Measurements from ENCODE around the gene CAPN15. TPM values are rescaled to one million over a fixed set of nuclear protein-coding genes. Genes with fewer than 3 reads are reported as not detected.

Gene CAPN15
- polyA plus RNA-seq, 2 donors = 28.4 to 47.6 TPM

- 72 to 86% methylated on average over 30 of the region's 30 CpGs for WGBS, 2 donors
These were observed 6.0 kb downstream of the CAPN15 start for GRCh38 chr16:533391-534123.

GRCh38 chr16:534135-534534 lies 6.6 kb downstream of the CAPN15 start:
- no peak overlapping the region for H3K4me3 ChIP-seq (ENCODE audit: low read depth in 1 of 2, low read length in 2 of 2)

More at GRCh38 chr16:533391-534123, 6.0 kb downstream of the CAPN15 start:
- H3K36me3 ChIP-seq (ENCODE audit: control insufficient read depth in 2 of 2, insufficient read depth in 2 of 2, low read length in 1 of 2) = peaks cover 0 to 25% of the 10 kb centered on the region in 2 donors
- H3K27me3 ChIP-seq (ENCODE audit: control insufficient read depth in 1 of 2, insufficient read depth in 2 of 2, low read length in 2 of 2) = no peaks in the 10 kb centered on the region
- no peaks in the 10 kb centered on the region for H3K9me3 ChIP-seq (ENCODE audit: control insufficient read depth in 2 of 2, insufficient read depth in 1 of 2, low read depth in 1 of 2, low read length in 1 of 2)
- H3K4me3 ChIP-seq (ENCODE audit: low read depth in 1 of 2, low read length in 2 of 2) = no peak overlapping the region
- no peak overlapping the region for H3K27ac ChIP-seq (ENCODE audit: low read depth in 2 of 2, low read length in 1 of 2)
- H3K4me1 ChIP-seq (ENCODE audit: control insufficient read depth in 2 of 2, insufficient read depth in 2 of 2, low read length in 1 of 2) = peaks cover 17 to 48% of the 10 kb centered on the region in 2 donors

GRCh38 chr16:534856-535445 lies 7.4 kb downstream of the CAPN15 start:
- no peak overlapping the region for H3K4me3 ChIP-seq (ENCODE audit: low read depth in 1 of 2, low read length in 2 of 2)
- peaks cover 8 to 34% of the 10 kb centered on the region in 2 donors for H3K4me1 ChIP-seq (ENCODE audit: control insufficient read depth in 2 of 2, insufficient read depth in 2 of 2, low read length in 1 of 2)
- H3K36me3 ChIP-seq (ENCODE audit: control insufficient read depth in 2 of 2, insufficient read depth in 2 of 2, low read length in 1 of 2) = peaks cover 0 to 31% of the 10 kb centered on the region in 2 donors
- H3K9me3 ChIP-seq (ENCODE audit: control insufficient read depth in 2 of 2, insufficient read depth in 1 of 2, low read depth in 1 of 2, low read length in 1 of 2) = no peaks in the 10 kb centered on the region
- H3K27ac ChIP-seq (ENCODE audit: low read depth in 2 of 2, low read length in 1 of 2) = peak overlapping the region; percentile 32 to 62
- no peaks in the 10 kb centered on the region for H3K27me3 ChIP-seq (ENCODE audit: control insufficient read depth in 1 of 2, insufficient read depth in 2 of 2, low read length in 2 of 2)
- WGBS, 2 donors = 82 to 90% methylated on average over 27 of the region's 27 CpGs

More at GRCh38 chr16:534135-534534, 6.6 kb downstream of the CAPN15 start:
- WGBS, 2 donors = 64 to 78% methylated on average over 21 of the region's 21 CpGs
- peaks cover 16 to 42% of the 10 kb centered on the region in 2 donors for H3K4me1 ChIP-seq (ENCODE audit: control insufficient read depth in 2 of 2, insufficient read depth in 2 of 2, low read length in 1 of 2)
- no peaks in the 10 kb centered on the region for H3K9me3 ChIP-seq (ENCODE audit: control insufficient read depth in 2 of 2, insufficient read depth in 1 of 2, low read depth in 1 of 2, low read length in 1 of 2)
- no peaks in the 10 kb centered on the region for H3K27me3 ChIP-seq (ENCODE audit: control insufficient read depth in 1 of 2, insufficient read depth in 2 of 2, low read length in 2 of 2)
- peaks cover 0 to 27% of the 10 kb centered on the region in 2 donors for H3K36me3 ChIP-seq (ENCODE audit: control insufficient read depth in 2 of 2, insufficient read depth in 2 of 2, low read length in 1 of 2)
- H3K27ac ChIP-seq (ENCODE audit: low read depth in 2 of 2, low read length in 1 of 2) = peak overlapping the region in 1 of 2 donors; percentile 26

- no peaks in the 10 kb centered on the region for H3K27me3 ChIP-seq (ENCODE audit: control insufficient read depth in 1 of 2, insufficient read depth in 2 of 2, low read length in 2 of 2)
- H3K27ac ChIP-seq (ENCODE audit: low read depth in 2 of 2, low read length in 1 of 2) = peak overlapping the region in 1 of 2 donors; percentile 62
- H3K4me1 ChIP-seq (ENCODE audit: control insufficient read depth in 2 of 2, insufficient read depth in 2 of 2, low read length in 1 of 2) = peaks cover under 1 to 26% of the 10 kb centered on the region in 2 donors
- WGBS, 2 donors = 73 to 76% methylated on average over 36 to 39 of the region's 39 CpGs
- no peak overlapping the region for H3K4me3 ChIP-seq (ENCODE audit: low read depth in 1 of 2, low read length in 2 of 2)
- no peaks in the 10 kb centered on the region for H3K9me3 ChIP-seq (ENCODE audit: control insufficient read depth in 2 of 2, insufficient read depth in 1 of 2, low read depth in 1 of 2, low read length in 1 of 2)
- H3K36me3 ChIP-seq (ENCODE audit: control insufficient read depth in 2 of 2, insufficient read depth in 2 of 2, low read length in 1 of 2) = peaks cover 0 to 36% of the 10 kb centered on the region in 2 donors
These were observed 8.2 kb downstream of the CAPN15 start for GRCh38 chr16:535446-536405.

GRCh38 chr16:536746-537145 lies 9.2 kb downstream of the CAPN15 start:
- Histone ChIP-seq H3K9me3 (ENCODE audit: control insufficient read depth in 2 of 2, insufficient read depth in 1 of 2, low read depth in 1 of 2, low read length in 1 of 2) (no peaks in the 10 kb centered on the region), H3K4me1 (ENCODE audit: control insufficient read depth in 2 of 2, insufficient read depth in 2 of 2, low read length in 1 of 2) (peaks cover 0 to 24% of the 10 kb centered on the region in 2 donors), H3K27me3 (ENCODE audit: control insufficient read depth in 1 of 2, insufficient read depth in 2 of 2, low read length in 2 of 2) (no peaks in the 10 kb centered on the region), H3K36me3 (ENCODE audit: control insufficient read depth in 2 of 2, insufficient read depth in 2 of 2, low read length in 1 of 2) (peaks cover 0 to 45% of the 10 kb centered on the region in 2 donors), H3K27ac (ENCODE audit: low read depth in 2 of 2, low read length in 1 of 2) (no peak overlapping the region), H3K4me3 (ENCODE audit: low read depth in 1 of 2, low read length in 2 of 2) (no peak overlapping the region)
- whole genome bisulfite sequencing, 2 donors = 88 to 90% methylated on average over 17 of the region's 17 CpGs

GRCh38 chr16:537415-538335 lies 10.2 kb downstream of the CAPN15 start:
- 94 to 95% methylated on average over 60 of the region's 60 CpGs for WGBS, 2 donors
- peaks cover 0 to 45% of the 10 kb centered on the region in 2 donors for H3K36me3 ChIP-seq (ENCODE audit: control insufficient read depth in 2 of 2, insufficient read depth in 2 of 2, low read length in 1 of 2)
- H3K9me3 ChIP-seq (ENCODE audit: control insufficient read depth in 2 of 2, insufficient read depth in 1 of 2, low read depth in 1 of 2, low read length in 1 of 2) = no peaks in the 10 kb centered on the region
- no peak overlapping the region for H3K4me3 ChIP-seq (ENCODE audit: low read depth in 1 of 2, low read length in 2 of 2)
- peaks cover 0 to 24% of the 10 kb centered on the region in 2 donors for H3K4me1 ChIP-seq (ENCODE audit: control insufficient read depth in 2 of 2, insufficient read depth in 2 of 2, low read length in 1 of 2)
- no peak overlapping the region for H3K27ac ChIP-seq (ENCODE audit: low read depth in 2 of 2, low read length in 1 of 2)
- no peaks in the 10 kb centered on the region for H3K27me3 ChIP-seq (ENCODE audit: control insufficient read depth in 1 of 2, insufficient read depth in 2 of 2, low read length in 2 of 2)

GRCh38 chr16:539901-540530 lies 12.5 kb downstream of the CAPN15 start:
- 89% methylated on average over 34 of the region's 34 CpGs for WGBS, 2 donors
- H3K36me3 ChIP-seq (ENCODE audit: control insufficient read depth in 2 of 2, insufficient read depth in 2 of 2, low read length in 1 of 2) = peaks cover 0 to 43% of the 10 kb centered on the region in 2 donors

GRCh38 chr16:540645-541340 lies 13.3 kb downstream of the CAPN15 start:
- Histone ChIP-seq H3K27me3 (ENCODE audit: control insufficient read depth in 1 of 2, insufficient read depth in 2 of 2, low read length in 2 of 2) (no peaks in the 10 kb centered on the region), H3K36me3 (ENCODE audit: control insufficient read depth in 2 of 2, insufficient read depth in 2 of 2, low read length in 1 of 2) (peaks cover 0 to 45% of the 10 kb centered on the region in 2 donors), H3K4me3 (ENCODE audit: low read depth in 1 of 2, low read length in 2 of 2) (no peak overlapping the region), H3K9me3 (ENCODE audit: control insufficient read depth in 2 of 2, insufficient read depth in 1 of 2, low read depth in 1 of 2, low read length in 1 of 2) (no peaks in the 10 kb centered on the region), H3K4me1 (ENCODE audit: control insufficient read depth in 2 of 2, insufficient read depth in 2 of 2, low read length in 1 of 2) (peaks cover 0 to 7% of the 10 kb centered on the region in 2 donors), H3K27ac (ENCODE audit: low read depth in 2 of 2, low read length in 1 of 2) (no peak overlapping the region)
- 79 to 89% methylated on average over 29 of the region's 29 CpGs for WGBS, 2 donors

More at GRCh38 chr16:539901-540530, 12.5 kb downstream of the CAPN15 start:
- H3K27ac ChIP-seq (ENCODE audit: low read depth in 2 of 2, low read length in 1 of 2) = no peak overlapping the region
- H3K9me3 ChIP-seq (ENCODE audit: control insufficient read depth in 2 of 2, insufficient read depth in 1 of 2, low read depth in 1 of 2, low read length in 1 of 2) = no peaks in the 10 kb centered on the region
- H3K4me1 ChIP-seq (ENCODE audit: control insufficient read depth in 2 of 2, insufficient read depth in 2 of 2, low read length in 1 of 2) = peaks cover 0 to 15% of the 10 kb centered on the region in 2 donors
- no peak overlapping the region for H3K4me3 ChIP-seq (ENCODE audit: low read depth in 1 of 2, low read length in 2 of 2)
- H3K27me3 ChIP-seq (ENCODE audit: control insufficient read depth in 1 of 2, insufficient read depth in 2 of 2, low read length in 2 of 2) = no peaks in the 10 kb centered on the region

All from esophagus (tissue), 2 donors.